Gastrocnemius medialis (tissue), 4 donors: Measurements from ENCODE around the gene BCL2L12.

ENCODE experiments used
- POLR2A ChIP-seq, 2 donors: fragments of 450-650 bp; IDR thresholded peaks; one replicate each; pipeline ENCODE4 v1.6.1; 2017; ENCODE audit warnings: antibody characterized with exemption in 2 of 2, mild to moderate bottlenecking in 2 of 2, moderate library complexity in 2 of 2
- TF ChIP-seq, protein P1 (sequence below), 5 experiments: fragments of 450-650 bp in 3 of 5; fragments of 200-600 bp in 2 of 5; sonication (generic) in 2 of 5; IDR thresholded peaks in 4 of 5; conservative IDR thresholded peaks in 1 of 5; 1 replicate in 4 of 5; 2 replicates in 1 of 5; pipeline ENCODE4 v1.5.1; 2016 to 2019; ENCODE audit warnings: antibody characterized with exemption in 5 of 5, mild to moderate bottlenecking in 3 of 5, moderate library complexity in 3 of 5

- TF ChIP-seq, protein P1, sequence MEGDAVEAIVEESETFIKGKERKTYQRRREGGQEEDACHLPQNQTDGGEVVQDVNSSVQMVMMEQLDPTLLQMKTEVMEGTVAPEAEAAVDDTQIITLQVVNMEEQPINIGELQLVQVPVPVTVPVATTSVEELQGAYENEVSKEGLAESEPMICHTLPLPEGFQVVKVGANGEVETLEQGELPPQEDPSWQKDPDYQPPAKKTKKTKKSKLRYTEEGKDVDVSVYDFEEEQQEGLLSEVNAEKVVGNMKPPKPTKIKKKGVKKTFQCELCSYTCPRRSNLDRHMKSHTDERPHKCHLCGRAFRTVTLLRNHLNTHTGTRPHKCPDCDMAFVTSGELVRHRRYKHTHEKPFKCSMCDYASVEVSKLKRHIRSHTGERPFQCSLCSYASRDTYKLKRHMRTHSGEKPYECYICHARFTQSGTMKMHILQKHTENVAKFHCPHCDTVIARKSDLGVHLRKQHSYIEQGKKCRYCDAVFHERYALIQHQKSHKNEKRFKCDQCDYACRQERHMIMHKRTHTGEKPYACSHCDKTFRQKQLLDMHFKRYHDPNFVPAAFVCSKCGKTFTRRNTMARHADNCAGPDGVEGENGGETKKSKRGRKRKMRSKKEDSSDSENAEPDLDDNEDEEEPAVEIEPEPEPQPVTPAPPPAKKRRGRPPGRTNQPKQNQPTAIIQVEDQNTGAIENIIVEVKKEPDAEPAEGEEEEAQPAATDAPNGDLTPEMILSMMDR (IDR thresholded peaks at IDR 0.05 in 4 of 5, conservative IDR thresholded peaks at IDR 0.05 in 1 of 5), result no peak
- TF ChIP-seq POLR2A (IDR thresholded peaks at IDR 0.05), result no peak
These were observed 53.3 kb downstream of the BCL2L12 start for GRCh38 chr19:49718991-49719390.
